Lower leg skin (tissue), 4 donors: ENCODE results near the gene LZTR1. TPM values are rescaled to one million over a fixed set of nuclear protein-coding genes. Genes with fewer than 3 reads are reported as not detected.
A peak's percentile ranks its signal among the peaks of the same experiment; 100 is the strongest.
"Not testable (repeated sequence)": the region's sequence is repeated elsewhere in the genome, so short reads cannot be mapped to it uniquely, and the experiment has no call there.

ENCODE experiments used
- DNase-seq, 2 donors: peaks; one replicate each; pipeline ENCODE4 v3.0.0-alpha.2; 2019; ENCODE audit warnings: low spot score in 2 of 2
- H3K4me3 ChIP-seq: fragments of 200-600 bp; sonication (generic); 2 replicates; pipeline ENCODE4 v1.5.1; 2017; ENCODE audit warnings: mild to moderate bottlenecking, low read depth; ENCODE audit not compliant: poor library complexity, severe bottlenecking
- POLR2A ChIP-seq, 2 donors: fragments of 450-650 bp; IDR thresholded peaks; one replicate each; pipeline ENCODE4 v1.6.1; 2016 to 2017; ENCODE audit warnings: antibody characterized with exemption in 2 of 2, mild to moderate bottlenecking in 1 of 2, moderate library complexity in 1 of 2
- WGBS, 2 donors: methylation state at CpG; one replicate each; pipeline ENCODE4 v1.1.5; 2018; 5-methylcytosine and 5-hydroxymethylcytosine counted together
- intact Hi-C: fragments of 100-400 bp; cut with DNase I; formaldehyde crosslinking; loops from one replicate; pipeline ENCODE4 v1.15.0; 2023; ENCODE audit warnings: low total_unique reads
- total RNA-seq, 4 donors: library from RNA; depleted of rRNA; stranded (reverse); fragments of >200 nt; gene quantifications; one replicate each; pipeline ENCODE4 v1.1.0, GENCODE V29; 2016
- TF ChIP-seq, protein P1 (sequence below), 3 donors: fragments of 450-650 bp; IDR thresholded peaks; one replicate each; pipeline ENCODE4 v1.5.1; 2016; ENCODE audit warnings: antibody characterized with exemption in 3 of 3, mild to moderate bottlenecking in 3 of 3, moderate library complexity in 2 of 3

The LZTR1 gene
- total RNA-seq, 4 donors from 2014 or later: 25.4 to 34.9 (median 28.4) TPM

DNA sequence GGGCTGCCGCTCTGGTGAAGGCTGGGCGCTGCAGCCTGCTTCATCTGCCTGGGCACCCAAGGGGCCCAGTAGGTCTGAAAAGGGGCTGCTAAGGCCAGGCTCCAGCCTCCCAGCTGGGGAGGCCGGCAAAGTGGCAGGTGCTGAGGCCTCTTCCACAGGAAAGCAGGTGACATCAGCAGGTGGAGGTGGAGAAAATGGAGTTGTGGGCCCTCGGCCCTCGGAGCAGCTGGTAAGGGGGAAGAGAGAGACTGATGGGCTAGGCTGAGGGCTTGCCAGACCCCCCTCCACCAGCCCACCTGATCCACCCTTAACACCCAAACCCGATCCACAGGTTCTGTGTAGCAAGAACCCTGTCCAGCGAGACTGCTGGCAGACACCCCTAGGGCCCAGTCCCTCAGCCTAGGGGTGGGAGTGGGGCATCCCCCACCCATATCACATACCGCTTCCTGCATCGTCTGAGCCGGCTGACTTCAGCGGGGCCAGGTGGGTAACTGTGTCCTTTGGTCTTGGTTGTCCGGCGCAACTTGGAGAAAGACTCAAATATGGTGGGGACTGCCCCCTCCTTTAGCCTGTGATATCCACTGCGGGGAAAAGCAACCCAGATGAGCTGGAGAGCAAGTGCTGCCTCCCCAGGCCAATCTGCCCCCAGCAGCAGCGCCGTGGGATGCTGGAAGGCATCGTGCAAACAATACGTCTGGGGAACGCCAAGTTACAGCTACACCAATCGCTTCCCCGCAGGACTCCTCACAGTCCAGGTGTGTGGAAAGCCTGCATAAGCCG is 18.3 kb downstream of the LZTR1 start:
- 44 to 51% methylated on average over 20 to 21 of the region's 22 CpGs for WGBS, 2 donors
- intact Hi-C loops: no loop called here
- TF ChIP-seq POLR2A (IDR thresholded peaks at IDR 0.05): no peak
- TF ChIP-seq, protein P1, sequence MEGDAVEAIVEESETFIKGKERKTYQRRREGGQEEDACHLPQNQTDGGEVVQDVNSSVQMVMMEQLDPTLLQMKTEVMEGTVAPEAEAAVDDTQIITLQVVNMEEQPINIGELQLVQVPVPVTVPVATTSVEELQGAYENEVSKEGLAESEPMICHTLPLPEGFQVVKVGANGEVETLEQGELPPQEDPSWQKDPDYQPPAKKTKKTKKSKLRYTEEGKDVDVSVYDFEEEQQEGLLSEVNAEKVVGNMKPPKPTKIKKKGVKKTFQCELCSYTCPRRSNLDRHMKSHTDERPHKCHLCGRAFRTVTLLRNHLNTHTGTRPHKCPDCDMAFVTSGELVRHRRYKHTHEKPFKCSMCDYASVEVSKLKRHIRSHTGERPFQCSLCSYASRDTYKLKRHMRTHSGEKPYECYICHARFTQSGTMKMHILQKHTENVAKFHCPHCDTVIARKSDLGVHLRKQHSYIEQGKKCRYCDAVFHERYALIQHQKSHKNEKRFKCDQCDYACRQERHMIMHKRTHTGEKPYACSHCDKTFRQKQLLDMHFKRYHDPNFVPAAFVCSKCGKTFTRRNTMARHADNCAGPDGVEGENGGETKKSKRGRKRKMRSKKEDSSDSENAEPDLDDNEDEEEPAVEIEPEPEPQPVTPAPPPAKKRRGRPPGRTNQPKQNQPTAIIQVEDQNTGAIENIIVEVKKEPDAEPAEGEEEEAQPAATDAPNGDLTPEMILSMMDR (IDR thresholded peaks at IDR 0.05): no peak

DNA sequence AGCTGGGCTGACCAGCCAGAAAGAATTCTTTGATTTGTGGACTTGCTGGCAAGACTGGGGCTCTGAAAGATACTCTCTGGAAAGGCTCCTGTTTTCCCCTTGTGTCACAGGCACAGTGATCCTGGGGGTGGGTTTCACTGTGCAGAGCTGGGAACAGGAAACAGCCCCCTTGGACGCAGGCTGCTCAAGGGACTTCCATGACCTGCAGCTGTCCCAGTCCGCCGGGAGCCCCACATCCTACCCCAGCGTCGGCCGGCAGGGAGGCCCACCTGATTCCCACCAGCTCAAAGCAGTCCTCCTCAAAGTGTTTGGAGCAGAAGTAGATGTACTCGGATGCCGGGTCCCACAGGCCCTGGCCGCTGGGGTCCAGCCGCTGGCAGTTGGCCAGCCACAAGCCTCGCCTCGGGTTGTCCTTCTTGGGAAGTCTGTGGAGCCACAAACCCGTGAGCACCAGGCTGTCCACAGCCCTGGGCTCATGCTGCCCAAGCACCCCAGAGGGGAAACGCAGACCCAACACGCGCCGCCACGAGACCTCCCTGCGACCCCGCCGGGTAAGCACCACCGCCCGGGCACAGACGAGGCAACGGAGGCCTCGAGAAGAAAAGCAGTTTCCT is 19.0 kb downstream of the LZTR1 start:
- DNase-seq: no peak
- 1 to 3% methylated on average over 17 to 26 of the region's 26 CpGs for WGBS, 2 donors
- intact Hi-C loops: no loop called here
- H3K4me3 ChIP-seq: peak overlapping the region; percentile 88
- no peak for TF ChIP-seq POLR2A (IDR thresholded peaks at IDR 0.05)
- TF ChIP-seq, protein P1 (IDR thresholded peaks at IDR 0.05): no peak

More for the DNA sequence above, 18.3 kb downstream of the LZTR1 start:
- DNase-seq: no peak
- H3K4me3 ChIP-seq: peak overlapping the region; percentile 88

DNA sequence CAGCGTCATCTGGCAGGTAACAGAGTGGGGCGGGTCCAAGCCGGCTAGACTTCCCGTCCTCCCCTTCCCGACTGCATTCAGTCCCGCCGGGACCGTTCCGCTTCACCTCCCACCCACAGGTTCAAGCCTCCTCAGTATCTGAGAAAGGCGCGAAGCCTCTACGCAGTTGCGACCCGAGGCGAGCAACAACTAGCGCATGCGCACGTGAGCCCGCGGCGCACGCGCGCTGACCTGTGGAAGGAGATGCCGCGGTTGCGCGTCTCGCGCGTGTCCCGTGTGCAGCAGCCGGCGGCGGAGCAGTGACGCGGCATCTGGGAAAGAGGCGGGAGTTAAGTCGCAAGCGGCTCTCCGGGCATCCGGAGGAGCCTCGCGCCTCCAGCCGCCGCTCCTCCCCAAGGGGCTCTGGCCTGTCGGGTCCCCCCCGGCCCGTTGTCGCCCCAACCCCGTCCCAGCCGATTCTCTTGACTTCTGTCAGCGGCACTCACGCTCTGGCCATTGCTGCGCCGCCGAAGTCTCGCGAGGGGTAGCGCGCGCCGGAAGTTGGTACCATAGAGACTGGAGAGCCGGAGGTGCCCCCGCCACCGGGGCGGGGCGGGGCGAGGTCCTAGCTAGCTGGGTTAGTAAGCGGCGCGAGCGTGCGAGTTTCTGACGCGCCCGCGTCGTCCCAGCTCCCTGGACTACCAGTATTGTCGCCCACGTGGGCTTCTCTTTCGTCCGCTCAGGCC is 19.7 kb downstream of the LZTR1 start, which contains the start of gene THAP7:
Gene THAP7, minus strand, starts transcription at position 518 of the 725 bp plus-strand sequence. Its CDS starts 207 bp downstream, at position 311.
- peak within 1 kb of the TSS; percentile 88 for H3K4me3 ChIP-seq
- peak; percentile 95 to 99 for DNase-seq
- WGBS, 2 donors: 0 to 1% methylated on average over 23 to 55 of the region's 83 CpGs
- TF ChIP-seq, protein P1 (IDR thresholded peaks at IDR 0.05): no peak
- TF ChIP-seq POLR2A (IDR thresholded peaks at IDR 0.05): peak in 1 of 2 donors; percentile 66
- intact Hi-C loops: no loop called here

DNA sequence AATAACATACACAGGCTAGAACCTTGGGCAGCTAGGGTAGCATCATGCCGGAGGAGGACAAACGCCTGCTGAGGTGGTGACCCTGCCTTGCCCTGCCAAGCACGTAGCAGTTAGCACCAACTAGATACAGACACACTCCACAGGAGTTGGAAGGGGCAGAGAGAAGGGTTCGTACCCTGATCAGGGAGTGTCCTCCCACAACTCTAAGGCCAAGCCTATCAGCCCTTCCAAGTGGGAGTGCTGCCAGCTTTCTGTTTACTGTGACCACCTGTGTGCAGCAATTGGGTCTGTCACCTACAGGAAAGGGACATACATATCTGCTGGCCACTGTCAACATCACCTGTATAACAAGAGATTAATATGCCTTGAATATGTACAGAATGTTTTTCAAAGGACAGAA is 21.7 kb downstream of the LZTR1 start:
- intact Hi-C loops: no loop called here
- 87% methylated on average over 4 of the region's 4 CpGs for WGBS, 2 donors
- no peak overlapping the region for H3K4me3 ChIP-seq
- no peak for TF ChIP-seq POLR2A (IDR thresholded peaks at IDR 0.05)
- TF ChIP-seq, protein P1 (IDR thresholded peaks at IDR 0.05): no peak
- DNase-seq: no peak

DNA sequence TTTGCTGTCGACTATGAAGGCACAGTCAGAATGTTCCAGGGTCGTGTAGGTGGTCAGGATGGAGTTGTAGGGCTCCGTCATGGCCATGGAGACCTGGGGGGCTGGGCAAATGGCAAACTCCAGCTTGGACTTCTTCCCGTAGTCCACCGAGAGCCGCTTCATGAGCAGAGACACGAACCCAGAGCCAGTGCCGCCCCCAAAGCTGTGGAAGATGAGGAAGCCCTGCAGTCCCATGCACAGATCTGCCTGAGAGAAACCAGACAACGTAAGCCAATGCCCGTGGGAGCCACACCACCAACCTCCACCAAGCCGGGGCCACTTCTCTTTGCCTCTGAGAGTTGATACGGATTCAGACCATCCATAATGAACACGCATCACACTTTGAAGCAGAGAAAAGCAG is 27.1 kb downstream of the LZTR1 start:
- DNase-seq, H3K4me3 ChIP-seq: not testable (repeated sequence)
- 85 to 88% methylated on average over 13 of the region's 13 CpGs for WGBS, 2 donors
- intact Hi-C loops: loop anchor here (5.0 kb wide), 1 partner anchor 152 kb away; the partner anchor contains the start of genes PI4KA and SNAP29
